Hindlimb muscle (tissue), 1 donor: ENCODE results near the gene BDH2. TPM values are rescaled to one million over a fixed set of nuclear protein-coding genes. Genes with fewer than 3 reads are reported as not detected.

Experiments used
- polyA plus RNA-seq: library from polyadenylated mRNA; unstranded; fragments of 120-200 nt; gene quantifications from one replicate; pipeline ENCODE4 v1.2.1, GENCODE V29; 2013; ENCODE audit not compliant: insufficient read length

Gene BDH2
- polyA plus RNA-seq, 1 donor, result 32.7 TPM

Other genes starting within 250 kb of the BDH2 start
- gene CISD2, start 230.8 kb downstream of the BDH2 start, polyA plus RNA-seq, result 24.7 TPM
- 2.5 TPM for gene SLC9B1, start 80.1 kb downstream of the BDH2 start, polyA plus RNA-seq
- 9.4 TPM for gene SLC9B2, start 23.1 kb downstream of the BDH2 start, polyA plus RNA-seq
- 3.4 TPM for gene CENPE, start 98.5 kb upstream of the BDH2 start, polyA plus RNA-seq